Left kidney (tissue), 2 donors: ENCODE measurements around the gene SPSB3. TPM values are rescaled to one million over a fixed set of nuclear protein-coding genes. Genes with fewer than 3 reads are reported as not detected.

ENCODE experiments used
- DNase-seq: peaks from one replicate; pipeline ENCODE4 v3.0.0-alpha.2; 2013
- polyA plus RNA-seq: library from polyadenylated mRNA; unstranded; fragments of 120-200 nt; gene quantifications from one replicate; pipeline ENCODE4 v1.2.1, GENCODE V29; 2013; ENCODE audit not compliant: insufficient read length

Gene SPSB3
- polyA plus RNA-seq, 1 donor = 32.8 TPM

DNA sequence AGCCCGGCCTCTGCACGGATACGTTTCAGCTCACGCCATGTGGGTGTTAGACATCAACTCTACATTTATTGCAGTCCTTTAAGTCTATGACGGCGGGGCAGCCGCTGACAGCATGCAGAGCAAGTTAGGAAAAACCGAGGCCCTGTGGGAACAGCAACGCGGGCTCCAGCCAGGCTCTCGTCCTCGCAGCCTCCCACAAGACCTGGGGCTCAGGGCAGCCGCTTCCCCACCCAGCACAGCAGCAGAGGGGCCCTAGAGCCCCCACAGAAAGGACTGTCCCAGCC, 5.8 kb downstream of the SPSB3 start:
- no peak for DNase-seq

DNA sequence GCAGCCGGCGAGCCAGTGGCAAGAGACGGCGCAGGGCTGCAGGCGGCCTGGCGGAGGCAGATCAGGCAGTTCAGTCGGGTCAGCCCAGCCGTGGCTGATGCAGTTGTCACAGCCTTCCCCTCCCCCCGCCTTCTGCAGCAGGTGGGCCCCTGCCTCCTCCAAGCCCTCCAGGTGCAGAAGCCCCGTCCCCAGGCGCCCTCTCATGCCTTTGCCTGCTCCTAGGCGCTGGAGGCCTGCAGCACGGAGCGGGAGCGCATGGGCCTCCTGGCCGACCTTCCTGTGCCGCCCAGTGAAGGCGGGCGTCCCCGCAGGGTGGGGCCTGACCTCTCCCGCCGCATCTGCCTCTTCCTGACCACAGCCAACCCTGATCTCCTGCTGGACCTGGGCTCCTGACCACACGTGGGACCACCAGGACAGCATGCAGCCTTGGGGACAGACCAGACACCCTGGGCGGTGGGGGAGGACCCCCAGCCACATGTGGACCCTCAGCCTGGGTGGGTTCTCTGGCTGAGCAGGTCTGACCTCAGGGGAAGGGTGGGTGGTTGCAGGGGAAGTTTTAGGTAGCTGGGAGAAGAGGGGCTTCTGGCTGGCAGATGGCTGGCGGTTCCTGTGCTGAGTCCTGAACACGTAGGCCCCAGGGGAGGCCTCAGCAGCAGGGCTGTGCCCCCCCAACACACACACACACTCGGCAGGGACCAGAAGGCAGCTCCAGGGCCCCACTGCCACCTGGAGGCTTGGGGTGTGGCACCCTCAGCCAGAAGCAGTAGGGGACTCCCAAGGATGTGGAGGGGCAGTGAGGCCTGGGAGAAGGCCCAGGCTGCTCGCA, 6.3 kb downstream of the SPSB3 start:
- DNase-seq = no peak

DNA sequence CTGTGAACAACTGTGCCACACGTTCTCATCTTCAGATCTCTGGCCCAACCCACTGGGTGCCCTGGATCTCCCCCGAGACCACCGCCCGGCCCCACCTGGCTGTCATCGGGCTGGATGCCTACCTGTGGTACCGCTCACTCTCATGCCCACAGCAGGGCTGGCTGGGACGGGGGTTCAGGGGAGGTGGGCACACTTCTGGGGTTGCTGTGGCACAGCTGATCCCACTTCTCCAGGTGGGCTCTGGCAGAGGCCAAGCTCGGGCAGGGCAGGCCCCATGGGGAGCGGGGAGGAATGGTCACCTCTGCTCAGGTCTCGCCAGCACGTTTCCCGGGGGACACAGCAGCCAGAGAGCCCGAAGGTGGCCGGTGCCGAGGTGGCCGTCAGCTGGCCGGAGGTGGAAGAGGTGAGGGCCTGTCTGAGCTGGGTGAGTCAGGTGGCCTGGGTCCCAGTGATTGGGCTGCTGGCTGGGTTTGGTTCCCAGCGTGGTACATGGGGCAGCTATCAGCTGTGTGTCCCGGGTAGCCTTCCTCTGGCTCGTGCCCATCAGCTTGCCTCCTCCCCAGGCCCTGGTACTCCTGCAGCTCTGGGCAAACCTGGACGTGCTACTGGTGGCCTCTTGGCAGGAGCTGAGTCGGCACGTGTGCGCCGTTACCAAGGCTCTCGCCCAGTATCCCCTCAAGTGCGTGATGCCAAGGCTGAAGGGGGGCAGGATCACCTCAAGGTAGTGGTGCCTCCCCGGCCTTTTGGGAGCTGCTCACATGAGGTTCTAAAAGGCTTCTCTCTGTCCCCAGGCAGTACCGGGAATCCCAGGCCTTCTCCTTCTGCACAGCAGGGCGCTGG, 7.1 kb downstream of the SPSB3 start:
- DNase-seq = no peak

DNA sequence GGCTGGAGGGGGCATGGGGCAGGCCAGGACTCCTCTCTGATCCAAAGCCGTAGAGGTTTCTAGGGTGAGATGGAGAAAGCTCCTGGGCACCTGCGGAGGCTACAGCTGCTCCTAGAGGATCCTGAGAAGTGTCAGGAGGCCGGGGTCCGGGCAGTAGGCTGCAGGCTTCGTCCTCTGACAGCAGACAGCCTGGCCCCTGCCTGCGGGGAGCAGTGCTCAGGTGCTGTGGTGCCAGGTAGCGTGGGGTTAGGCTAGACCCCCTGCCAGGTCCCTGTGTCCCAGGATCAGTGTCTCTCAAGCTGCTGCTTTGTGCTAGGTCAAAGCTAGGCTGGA, 8.0 kb downstream of the SPSB3 start:
- no peak for DNase-seq

DNA sequence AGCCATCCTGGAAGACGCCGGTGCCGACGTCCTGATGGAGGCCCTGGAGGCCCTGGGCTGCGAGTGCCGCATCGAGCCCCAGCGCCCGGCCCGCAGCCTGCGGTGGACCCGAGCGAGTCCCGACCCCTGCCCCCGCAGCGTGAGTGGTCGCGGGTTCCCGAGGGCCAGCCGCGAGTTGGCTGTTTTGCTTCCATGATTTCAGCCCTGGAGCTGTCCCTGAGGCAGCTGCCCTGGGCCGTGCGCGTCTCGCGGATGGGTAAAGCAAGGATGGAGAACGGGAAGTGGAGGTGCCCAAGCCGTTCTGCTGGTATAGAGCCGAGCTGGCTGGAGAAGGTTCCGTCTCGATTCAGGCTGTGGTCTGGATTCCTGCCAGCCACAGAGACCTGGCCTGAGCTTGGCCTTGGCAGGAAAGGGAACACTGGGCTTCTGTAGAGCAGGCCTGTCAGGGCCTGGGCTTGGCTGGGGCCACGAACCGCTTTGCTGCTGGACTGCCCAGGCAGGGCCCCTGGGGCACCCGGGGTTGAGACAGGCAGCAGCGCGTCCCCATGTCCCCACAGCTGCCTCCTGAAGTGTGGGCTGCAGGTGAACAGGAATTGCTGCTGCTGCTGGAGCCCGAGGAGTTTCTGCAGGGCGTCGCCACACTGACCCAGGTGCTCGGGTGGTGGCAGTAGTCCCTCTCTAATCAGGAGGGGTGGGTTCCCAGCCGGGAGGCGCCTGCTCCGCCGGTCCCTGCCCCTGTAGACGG, 8.5 kb downstream of the SPSB3 start:
- no peak for DNase-seq

DNA sequence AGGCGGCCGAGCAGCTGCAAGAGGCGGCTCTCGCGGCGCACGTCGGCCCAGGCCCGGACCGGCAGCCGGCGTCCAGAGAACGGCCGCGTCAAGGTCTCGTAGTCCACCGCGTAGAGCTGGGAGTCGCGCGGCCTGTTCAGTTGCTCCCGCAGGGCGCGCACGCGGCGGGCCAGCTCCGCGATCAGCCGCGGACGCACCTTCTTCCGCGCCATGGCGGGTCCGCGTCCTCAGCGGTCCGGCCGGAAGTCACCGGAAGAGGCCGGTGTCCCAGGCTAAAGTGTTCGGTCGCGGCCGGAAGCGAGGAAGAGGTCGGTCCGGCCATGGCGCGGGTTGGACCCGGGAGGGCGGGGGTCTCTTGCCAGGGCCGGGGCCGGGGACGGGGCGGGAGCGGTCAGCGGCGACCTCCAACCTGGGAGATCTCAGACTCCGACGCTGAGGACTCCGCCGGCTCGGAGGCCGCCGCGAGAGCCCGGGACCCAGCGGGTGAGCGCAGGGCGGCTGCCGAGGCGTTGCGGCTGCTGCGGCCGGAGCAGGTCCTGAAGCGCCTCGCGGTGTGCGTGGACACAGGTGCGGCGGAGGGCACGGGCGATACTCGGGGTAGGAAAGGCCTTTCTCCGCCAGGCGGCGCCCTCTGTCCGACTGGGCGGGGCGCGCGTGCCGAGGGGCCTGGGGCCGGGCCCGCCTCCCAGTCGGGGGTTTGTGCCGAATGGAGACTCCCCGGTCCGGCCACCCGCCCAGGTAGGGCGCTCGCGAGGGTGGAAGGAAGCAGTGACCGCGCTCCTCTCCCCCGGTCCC, 9.3 kb downstream of the SPSB3 start, which contains the start of gene MRPS34:
Gene MRPS34 (minus strand): TSS at position 227 of the 795 bp plus-strand sequence. CDS start 15 bp downstream, at position 212.
- peak; percentile 83 for DNase-seq

DNA sequence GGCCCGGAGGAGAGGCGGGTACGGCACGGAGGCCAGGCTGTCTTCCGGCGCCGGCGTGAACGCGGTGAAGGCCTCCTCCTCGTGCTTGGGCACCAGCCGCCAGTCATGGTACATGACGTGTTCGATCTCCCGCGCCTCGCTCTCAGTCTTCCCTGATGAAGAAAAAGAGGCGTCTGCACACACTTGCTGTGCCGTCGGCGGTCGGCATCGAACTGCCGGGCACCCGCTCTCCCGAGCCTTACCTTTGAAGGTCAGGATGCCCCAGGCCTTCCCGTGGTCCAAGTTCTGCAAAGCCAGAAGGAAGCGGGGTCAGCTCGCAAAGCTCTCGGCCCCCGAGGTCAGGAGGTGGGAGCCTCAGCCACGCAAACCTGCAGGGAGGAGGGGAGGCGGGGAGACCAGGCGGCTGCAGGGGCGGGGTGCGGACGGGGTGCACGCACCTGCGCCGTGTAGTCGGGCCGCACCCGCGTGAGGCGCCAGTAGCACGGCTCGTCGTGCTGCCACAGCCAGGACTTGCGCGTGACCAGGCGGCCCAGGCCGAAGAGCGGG, 9.9 kb downstream of the SPSB3 start, which contains the start of gene EME2:
Gene EME2 (plus strand): TSS at position 449 of the 546 bp plus-strand sequence. CDS start 418 bp downstream, outside the sequence.
- DNase-seq = no peak

DNA sequence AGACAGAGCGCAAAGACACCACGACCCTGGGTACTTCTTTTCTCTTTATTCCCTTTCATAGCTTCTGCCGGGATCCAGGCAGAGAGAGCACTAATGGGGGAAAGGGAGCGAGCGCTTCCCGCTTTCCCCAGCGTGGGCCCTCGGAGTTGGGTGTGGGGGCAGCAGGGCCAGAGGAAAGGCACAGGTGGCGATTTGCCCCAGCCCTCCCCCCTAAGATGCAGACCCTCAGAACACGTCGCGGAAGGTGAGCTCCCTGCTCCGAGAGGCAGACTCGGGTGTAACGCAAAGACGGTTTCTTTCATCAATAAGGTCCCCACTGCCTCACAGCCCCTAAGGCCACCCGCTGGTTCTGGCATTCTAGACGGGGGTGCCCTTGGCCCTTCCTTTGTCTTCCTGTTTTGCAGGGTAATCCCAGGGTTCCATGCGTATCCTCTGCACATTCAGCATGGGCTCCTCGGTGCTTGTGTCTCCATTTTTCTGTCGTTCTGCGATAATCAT, 10.5 kb downstream of the SPSB3 start:
- no peak for DNase-seq

DNA sequence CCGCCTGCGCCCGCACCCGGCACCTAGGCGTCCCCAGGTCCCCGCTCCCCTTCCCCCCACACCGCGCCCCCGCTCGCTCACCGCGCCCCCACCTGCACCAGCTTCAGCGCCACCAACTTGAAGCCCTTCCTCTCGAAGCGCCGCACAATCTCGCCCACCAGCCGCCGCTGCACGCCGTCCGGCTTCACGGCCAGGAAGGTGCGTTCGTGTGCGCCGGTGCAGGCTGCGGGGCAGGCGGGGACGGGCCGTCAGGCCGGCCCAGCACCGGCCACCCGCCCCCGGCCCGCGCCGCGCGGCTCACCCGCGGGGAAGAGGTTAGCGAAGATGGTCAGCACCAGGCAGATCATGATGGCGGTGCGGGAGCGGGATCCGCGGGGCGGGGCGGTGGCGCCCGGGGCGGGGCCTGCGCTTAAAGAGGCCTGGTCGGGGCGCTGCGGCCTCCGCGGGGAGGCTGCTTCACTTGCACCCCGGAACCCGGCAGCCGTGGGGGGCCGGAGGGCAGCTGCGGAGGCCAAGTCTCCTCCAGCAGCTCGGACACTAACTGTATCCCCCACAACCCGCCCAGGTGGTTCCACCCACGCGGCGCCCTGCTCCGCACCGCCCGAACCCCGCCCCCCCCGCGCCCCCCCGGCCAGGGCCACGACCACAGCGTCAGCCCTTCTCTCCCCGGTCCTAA, 11.0 kb downstream of the SPSB3 start, which contains the start of gene NME3:
Gene NME3 (minus strand): TSS at position 356 of the 676 bp plus-strand sequence. CDS start 9 bp downstream, at position 347.
- DNase-seq = no peak

DNA sequence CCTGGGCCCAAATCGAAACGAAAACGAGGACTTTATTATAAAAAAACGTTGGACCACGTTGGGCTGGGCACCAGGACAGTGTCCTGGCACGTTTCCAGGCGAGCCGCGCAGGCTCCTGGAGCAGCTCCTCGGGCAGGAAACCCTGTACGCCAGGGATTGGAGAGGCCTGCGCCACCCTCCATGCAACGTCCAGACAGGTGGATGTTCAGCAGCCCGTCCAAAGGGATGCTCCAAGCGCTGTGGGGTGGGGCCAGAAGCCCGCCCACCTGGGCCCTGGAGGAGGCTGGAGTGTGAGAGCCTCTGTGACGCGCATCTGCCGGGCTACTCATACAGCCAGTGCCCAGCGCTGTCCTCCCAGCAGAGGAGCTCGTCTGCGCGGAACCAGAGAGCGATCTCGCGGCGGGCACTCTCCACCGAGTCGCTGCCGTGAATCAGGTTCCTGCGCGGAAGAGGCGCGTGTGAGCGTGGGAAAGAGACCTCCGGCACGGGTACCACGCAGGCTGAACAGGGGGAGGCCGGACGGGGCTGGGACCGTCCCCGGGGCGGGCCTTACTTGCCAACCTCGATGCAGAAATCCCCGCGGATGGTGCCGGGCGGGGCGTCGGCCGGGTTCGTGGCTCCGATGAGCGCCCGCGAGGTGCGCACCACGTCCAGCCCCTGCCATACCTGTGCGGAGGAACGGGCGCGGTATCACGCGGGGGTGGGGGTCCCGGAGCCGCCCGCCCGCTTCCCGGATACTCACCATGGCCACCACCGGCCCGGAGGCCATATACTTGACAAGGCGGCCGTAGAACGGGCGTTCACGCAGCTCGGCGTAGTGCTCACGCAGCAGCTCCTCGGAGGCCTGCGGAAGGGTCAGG, 11.8 kb downstream of the SPSB3 start:
- DNase-seq = no peak

DNA sequence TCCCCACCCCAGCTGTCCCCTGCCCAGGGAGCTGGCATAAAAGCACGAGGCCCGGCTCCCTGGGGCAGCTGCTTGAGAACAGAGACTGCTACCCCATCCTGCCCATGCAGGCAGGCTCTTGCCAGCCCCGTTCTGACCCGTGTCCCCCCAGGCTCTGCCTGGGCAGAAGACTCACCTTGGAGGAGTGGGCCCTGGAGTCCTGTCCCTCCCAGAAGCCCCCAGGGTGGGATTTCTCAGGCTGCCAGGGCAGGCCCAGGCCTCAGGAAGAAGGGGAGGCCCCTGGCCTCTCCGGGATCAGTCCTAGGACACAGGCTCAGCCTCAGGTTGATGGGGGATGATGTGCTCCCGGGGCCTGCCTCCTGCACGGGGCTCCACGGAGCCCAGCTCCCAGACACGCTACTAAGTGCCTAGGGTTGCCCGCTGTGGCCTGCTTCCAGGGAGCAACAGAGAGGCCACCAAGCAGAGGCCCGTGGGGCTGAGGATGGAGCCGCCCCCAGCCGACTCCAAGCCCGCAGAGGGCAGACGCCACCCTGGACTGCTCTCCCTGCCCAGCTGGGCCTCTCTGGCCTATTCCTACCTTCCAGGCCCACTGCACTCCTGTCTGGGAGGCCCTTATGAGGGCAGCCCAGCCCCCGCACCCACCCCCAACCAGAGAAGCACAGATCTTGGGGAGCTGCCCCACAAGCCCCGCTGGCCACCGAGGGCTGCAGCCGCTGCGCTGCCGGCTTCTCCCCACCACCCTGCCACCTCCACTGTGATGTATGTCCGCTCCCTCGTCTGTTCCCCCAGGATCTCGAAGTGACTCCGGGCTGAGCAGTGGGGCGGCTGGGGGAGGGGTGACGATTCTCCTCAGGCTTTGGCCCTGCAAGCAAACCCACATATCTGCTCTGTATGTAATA, 12.7 kb downstream of the SPSB3 start:
- no peak for DNase-seq

DNA sequence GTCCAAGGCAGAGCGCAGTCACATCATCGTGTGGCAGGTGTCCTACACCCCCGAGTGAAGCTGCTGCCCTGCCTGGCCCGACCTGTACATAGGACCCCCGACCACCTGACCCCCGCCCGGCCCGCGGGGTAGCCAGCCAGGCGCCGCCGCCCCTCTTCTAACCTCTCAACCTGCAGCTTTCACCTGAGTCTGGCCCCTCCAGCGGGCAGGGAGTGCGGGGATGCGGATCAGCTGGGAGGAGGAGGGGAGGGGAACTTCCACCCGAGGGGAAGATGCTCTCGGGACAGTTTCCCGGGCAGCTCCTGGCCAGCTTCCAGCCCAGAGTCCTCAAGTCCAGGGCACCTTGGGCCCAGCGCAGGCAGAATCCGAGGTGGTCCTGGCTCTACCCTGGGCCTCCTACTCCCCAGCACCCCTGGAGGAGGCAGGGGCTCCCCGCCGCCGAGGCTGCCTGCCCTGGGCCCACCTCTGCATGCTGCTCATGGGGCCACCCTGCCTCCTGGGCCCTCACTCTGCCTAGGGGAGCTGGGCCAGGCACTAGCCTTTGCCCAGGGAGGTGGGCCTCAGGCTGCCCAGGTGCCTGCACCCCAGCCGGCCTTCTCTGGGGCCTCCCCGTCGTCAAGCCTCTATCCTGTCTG, 13.5 kb downstream of the SPSB3 start:
- no peak for DNase-seq

DNA sequence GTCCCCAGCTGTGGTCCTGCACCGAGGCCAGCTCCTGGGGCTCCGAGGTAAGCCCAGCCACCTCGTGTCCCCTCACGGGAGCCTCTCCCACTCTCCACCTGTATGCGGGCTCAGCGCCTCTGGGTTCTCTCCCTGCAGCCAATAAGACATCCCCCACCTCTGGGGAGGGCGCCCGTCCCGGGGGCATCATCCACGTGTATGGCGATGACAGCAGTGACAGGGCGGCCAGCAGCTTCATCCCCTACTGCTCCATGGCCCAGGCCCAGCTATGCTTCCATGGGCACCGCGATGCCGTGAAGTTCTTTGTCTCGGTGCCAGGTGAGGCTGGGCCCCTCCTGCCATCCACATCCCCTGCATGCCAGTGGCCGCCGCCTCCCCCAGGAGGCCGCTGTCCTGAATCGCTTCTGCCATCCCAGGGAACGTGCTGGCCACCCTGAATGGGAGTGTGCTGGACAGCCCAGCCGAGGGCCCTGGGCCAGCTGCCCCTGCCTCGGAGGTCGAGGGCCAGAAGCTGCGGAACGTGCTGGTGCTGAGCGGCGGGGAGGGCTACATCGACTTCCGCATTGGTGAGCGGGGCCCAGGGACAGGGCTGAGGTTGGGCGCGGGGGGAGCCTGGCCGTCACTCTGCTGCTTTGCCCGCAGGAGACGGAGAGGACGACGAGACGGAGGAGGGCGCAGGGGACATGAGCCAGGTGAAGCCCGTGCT, 14.2 kb downstream of the SPSB3 start:
- no peak for DNase-seq

DNA sequence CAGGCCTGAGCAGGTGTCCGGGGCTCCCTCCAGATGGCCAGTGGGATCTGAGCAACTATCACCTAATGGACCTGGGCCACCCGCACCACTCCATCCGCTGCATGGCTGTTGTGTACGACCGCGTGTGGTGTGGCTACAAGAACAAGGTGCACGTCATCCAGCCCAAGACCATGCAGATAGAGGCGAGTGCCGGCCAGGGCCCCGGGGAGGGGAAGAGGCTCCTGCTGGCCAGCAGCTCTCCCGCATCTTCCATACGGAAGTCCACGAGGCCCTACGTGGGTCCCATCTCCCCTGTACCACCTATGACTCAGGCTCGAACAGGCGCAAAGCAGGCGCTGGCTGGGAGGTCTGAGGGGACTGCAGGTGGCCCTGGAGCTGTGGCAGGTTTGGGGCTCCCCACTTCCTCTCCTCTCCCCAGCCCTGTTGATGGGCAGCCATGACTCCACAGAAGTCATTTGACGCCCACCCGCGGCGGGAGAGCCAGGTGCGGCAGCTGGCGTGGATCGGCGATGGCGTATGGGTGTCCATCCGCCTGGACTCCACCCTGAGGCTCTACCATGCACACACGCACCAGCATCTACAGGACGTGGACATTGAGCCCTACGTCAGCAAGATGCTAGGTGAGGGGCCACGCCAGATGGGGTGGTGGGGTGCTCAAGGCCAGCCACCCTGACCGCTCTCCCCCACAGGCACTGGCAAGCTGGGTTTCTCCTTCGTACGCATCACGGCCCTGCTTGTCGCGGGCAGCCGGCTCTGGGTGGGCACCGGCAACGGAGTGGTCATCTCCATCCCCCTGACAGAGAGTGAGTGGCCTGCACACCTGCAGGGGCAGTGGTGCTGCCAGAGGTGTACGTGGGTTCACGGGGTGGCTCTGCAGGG, 15.0 kb downstream of the SPSB3 start:
- DNase-seq = no peak

DNA sequence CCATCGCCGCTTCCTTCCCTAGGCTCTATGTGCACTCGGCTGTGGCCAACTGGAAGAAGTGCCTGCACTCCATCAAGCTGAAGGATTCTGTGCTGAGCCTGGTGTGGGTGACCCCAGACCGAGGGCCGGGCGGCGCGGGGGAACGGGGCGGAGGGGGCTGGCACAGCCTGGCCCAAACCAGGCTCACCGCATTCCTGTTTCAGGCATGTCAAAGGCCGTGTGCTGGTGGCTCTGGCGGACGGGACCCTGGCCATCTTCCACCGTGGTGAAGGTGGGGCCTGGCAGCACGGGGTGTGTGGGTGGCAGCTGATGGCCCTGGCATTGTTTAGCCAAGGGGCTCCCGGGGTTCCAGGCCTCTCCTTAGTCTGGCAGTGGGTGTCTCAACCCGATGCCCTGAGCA, 15.7 kb downstream of the SPSB3 start:
- no peak for DNase-seq

DNA sequence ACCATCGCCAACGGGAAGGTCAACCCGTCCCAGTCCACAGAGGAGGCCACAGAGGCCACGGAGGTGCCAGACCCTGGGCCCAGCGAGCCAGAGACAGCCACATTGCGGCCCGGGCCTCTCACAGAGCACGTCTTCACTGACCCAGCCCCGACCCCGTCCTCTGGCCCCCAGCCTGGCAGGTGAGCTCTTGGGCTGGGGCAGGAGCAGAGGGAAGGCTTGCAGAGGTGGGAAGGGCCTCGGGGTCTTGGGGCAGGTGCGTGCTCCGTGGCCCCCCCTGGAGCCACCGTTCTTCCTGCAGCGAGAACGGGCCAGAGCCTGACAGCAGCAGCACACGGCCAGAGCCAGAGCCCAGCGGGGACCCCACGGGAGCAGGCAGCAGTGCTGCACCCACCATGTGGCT, 16.1 kb downstream of the SPSB3 start:
- DNase-seq = no peak
